Measurements from ENCODE around the gene MCEMP1. TPM values are rescaled to one million over a fixed set of nuclear protein-coding genes. Genes with fewer than 3 reads are reported as not detected.
"Not testable (repeated sequence)": the region's sequence is repeated elsewhere in the genome, so short reads cannot be mapped to it uniquely, and the experiment has no call there.

MCEMP1 gene
- polyA plus RNA-seq, 1 donor = 0.25 TPM

GRCh38 chr19:7643629-7644549 lies 33.0 kb upstream of the MCEMP1 start:
- not testable (repeated sequence) for DNase-seq

DNA sequence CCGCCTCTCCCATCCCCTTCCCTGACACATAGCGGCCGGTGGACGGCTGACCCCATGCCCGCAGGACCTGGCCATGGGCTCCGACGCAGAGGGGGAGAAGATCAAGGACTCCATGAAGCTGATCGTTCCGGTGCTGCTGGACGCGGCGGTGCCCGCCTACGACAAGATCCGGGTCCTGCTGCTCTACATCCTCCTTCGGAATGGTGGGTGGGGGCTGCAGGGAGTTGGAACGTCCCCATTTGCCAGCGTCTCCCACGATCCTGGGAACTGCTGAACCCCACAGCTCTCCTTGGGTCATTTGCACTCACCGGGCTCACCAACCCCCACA lies 32.4 kb upstream of the MCEMP1 start:
- no peak for DNase-seq

DNA sequence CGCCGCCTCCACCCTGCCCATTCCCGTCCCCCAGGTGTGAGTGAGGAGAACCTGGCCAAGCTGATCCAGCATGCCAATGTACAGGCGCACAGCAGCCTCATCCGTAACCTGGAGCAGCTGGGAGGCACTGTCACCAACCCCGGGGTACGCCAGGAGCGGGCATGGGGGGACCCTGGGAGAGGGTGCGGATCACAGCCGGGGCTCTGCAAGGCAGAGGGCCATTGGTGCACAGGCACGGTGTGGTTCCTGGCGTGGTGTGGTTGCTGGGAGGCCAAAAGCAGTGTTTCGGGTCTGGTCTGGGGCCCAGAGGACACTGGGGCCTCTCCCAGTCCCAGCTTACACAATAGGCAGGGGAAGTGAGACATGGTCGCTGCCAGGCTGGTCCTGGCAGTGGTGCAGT lies 31.7 kb upstream of the MCEMP1 start:
- DNase-seq = no peak

- no peak for DNase-seq
Observed at GRCh38 chr19:7645656-7646425, 31.0 kb upstream of the MCEMP1 start.

- no peak for DNase-seq
Observed at GRCh38 chr19:7646426-7646700, 30.5 kb upstream of the MCEMP1 start.

DNA sequence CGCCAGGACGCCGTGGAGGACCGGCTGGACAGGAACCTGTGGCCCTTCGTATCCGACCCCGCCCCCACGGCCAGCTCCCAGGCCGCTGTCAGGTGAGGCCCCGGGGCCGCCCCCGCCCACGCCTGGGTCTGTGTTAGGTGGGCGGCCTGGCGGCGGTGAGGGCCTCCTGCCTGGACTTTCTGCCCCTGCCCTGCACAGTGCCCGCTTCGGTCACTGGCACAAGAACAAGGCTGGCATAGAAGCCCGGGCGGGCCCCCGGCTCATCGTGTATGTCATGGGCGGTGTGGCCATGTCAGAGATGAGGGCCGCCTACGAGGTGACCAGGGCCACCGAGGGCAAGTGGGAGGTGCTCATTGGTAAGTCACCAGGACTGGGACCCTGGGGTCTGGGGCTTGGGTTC lies 29.7 kb upstream of the MCEMP1 start:
- DNase-seq = no peak

DNA sequence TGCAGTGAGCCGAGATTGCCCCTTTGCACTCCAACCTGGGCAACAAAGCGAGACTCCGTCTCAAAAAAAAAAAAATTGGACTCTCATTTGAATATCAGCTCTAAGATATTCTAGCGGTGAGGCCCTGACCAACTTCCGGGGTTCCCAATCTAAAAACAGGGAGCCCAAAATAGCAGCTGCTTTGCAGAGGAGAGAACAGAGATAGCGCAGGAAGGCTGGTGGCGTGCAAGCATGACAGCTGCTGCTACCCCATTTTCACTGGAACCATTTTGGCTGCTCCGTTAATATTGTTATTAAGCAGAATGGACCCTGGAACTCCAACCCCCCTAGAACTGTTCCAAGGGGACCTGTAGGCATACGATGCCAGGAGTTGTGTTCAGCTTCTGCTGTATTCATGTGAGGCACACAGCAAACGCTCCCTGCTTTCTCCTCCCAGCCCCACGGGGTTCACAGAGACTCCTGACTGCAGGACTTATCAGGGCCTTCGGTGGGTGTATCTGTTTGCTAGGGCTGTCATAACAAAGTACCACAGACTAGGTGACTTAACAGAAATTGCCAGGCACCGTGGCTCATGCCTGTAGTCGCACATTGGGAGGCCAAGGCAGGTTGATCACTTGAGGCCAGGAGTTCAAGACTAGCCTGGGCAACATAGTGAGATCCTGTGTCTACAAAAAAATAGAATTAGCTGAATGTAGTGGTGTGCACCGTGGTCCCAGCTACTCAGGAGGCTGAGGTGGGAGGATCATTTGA lies 28.4 kb upstream of the MCEMP1 start:
- no peak for DNase-seq

DNA sequence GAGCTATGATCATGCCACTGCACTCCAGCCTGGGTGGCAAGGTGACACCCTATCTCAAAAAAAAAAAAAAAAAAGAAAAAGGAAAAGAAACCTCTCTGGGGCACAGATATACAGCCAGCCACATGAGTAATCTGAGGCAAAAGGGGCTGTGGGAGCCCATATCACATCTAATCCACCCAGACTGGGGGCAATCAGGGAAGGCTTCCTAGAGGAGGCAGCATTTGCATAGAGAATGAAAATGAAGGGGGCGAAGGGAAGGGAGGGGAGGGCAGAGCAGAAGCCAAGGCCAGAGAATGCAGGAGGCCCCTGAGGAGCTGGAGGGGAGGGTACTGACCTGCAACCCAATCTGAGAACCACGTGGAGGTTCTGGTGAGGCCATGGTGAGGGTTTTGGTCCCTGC lies 26.7 kb upstream of the MCEMP1 start:
- no peak for DNase-seq

DNA sequence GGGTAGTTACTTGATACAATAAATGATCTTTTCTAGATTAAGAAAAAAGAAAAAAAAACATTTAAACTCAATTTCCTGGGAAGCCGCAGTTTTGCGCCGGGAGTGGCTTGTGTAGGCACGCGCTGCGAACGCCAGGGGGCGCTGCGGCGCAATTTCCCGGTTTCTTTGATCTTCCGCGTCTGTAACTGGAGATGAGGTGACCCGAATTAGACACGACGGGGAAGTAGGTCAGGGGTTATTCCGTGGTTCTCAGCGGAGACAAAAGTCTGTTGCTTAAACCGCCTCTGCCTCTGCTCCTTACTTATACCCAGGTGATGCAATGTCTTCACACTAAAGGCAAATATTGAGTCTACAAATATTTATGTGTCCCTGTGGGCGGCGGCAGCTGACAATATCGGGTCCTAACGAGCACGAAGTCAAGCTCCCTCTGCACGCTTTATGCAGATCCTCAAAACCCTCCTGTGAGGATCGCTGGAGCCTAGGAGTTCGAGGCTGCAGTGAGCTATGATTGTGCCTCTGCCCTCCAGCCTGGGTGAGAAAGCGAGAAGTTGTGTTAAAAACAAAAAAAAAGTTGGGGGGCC lies 24.7 kb upstream of the MCEMP1 start:
- DNase-seq = peak; percentile 80

DNA sequence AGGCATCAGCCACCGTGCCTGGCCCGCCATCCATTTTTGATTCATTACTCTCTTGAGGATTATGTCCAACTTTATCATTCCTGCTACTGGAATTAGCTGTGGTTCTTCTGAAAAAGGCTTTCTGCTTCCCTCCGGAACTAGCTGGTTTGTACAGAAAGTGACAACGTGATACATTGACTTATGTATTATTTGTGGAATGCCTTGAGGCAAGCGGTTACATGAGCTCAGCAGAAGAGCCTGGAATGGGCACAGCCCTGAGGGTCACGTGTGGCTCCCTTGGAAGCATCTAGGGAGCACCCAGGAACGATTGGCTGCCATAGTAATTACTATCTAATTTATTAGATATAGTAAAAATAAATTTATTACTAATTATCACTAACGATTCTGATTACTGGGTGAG lies 22.5 kb upstream of the MCEMP1 start:
- DNase-seq = no peak

DNA sequence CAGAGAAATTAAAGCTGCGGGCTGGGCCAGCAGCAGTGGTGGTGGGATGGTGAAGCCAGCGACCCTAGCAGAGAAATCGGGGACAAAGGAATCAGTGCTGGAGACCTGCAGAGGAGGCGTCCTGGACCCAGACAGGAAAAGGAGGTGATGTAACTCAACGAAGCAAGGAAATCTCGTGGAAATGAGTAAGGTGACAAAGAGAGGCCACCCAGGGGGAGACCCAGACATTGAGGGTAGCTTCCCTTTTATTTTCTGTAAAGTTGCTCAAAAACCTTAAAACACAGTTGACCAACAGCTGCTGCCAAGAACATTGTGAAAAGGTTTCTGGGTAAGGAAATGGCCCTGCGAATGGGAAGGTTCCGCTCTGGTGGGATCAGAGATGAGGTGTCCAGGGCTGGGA lies 21.3 kb upstream of the MCEMP1 start:
- DNase-seq = no peak

GRCh38 chr19:7657131-7657751 lies 19.6 kb upstream of the MCEMP1 start:
- DNase-seq = no peak

DNA sequence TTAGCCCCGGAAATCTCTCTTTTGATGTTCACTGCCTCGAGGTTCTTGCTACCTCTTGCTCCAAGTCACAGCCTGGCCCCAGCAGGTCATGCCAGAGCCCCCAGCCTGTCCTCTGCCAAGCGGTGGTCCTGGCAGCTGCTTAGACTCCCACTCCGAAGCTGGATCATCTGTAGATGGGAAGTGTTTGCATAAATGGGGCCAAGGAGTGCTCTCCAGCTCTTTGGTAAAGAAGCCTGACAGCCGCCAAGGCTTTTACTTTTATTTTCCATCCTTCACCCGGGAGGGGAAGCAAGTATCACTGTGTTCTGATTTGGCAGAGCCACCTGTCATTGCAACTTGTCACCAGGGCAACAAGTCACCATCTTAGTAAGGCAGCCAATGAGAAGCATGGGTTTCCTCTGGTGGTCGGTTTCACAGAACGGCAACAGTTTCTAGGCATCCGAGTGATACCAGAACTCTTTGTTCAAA lies 18.6 kb upstream of the MCEMP1 start:
- DNase-seq = no peak

- DNase-seq = no peak
Observed at GRCh38 chr19:7661744-7662538, 14.9 kb upstream of the MCEMP1 start.

- DNase-seq = no peak
Observed at GRCh38 chr19:7662657-7663056, 14.2 kb upstream of the MCEMP1 start.

GRCh38 chr19:7663706-7664105 lies 13.2 kb upstream of the MCEMP1 start:
- DNase-seq = no peak

- DNase-seq = peak; percentile 82
Observed at GRCh38 chr19:7665076-7665475, 11.8 kb upstream of the MCEMP1 start.

- no peak for DNase-seq
Observed at GRCh38 chr19:7668842-7669241, 8.0 kb upstream of the MCEMP1 start, which contains the start of gene RETN. Gene RETN, plus strand, starts transcription at chr19:7669049. Its CDS starts 278 bp downstream, at chr19:7669327.

GRCh38 chr19:7669641-7670040 lies 7.2 kb upstream of the MCEMP1 start:
- no peak for DNase-seq

GRCh38 chr19:7670150-7670783 lies 6.6 kb upstream of the MCEMP1 start:
- DNase-seq = no peak

DNA sequence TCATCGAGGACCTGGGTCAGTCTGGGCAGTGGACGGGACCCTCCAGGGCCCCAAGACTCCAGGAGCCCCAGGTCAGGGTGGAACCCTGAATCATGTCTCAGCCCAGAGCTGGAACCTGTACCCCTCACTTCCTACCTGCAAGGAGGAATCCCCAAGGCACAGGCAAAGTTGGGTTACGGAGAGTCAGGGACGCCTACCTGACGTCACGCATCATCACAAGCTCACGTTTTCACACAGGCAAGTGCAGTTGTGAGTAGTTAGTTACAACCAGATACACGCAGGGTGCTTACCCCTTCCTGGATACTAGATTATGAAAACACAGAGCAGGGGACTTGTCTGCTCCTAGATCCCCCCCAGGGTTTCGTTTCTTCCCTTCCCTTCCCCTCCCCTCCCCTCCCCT lies 6.1 kb upstream of the MCEMP1 start:
- no peak for DNase-seq

All from hindlimb muscle (tissue), 1 donor.